Activated CD4-positive, alpha-beta T cell treated with anti-CD3 and anti-CD28 coated beads for 48 hours (primary cell): Measurements from ENCODE around the gene RSKR.
"Not testable (repeated sequence)": the region's sequence is repeated elsewhere in the genome, so short reads cannot be mapped to it uniquely, and the experiment has no call there.

Source experiments
- DNase-seq: peaks from one replicate; pipeline ENCODE4 v3.0.0-alpha.2; 2020

Gene RSKR

GRCh38 chr17:28613931-28614381, at the start of gene RSKR:
Gene RSKR, minus strand, starts transcription at chr17:28614185. Its CDS starts 24 bp downstream, at chr17:28614161.
- no peak for DNase-seq

- DNase-seq, result no peak
These were observed 49.7 kb upstream of the RSKR start for GRCh38 chr17:28663723-28664122.

GRCh38 chr17:28662527-28662829, 48.5 kb upstream of the RSKR start:
- no peak for DNase-seq

GRCh38 chr17:28661635-28662526, 47.9 kb upstream of the RSKR start, which contains the start of the genes SDF2 and SUPT6H:
Gene SDF2, minus strand, starts transcription at chr17:28661906. Its CDS starts 30 bp downstream, at chr17:28661876.
Gene SUPT6H, plus strand, starts transcription at chr17:28662205. Its CDS starts 11,197 bp downstream, at chr17:28673402.
- peak; percentile 98 for DNase-seq

- not testable (repeated sequence) for DNase-seq
These were observed 45.5 kb upstream of the RSKR start for GRCh38 chr17:28659497-28659881.

GRCh38 chr17:28658766-28659496, 44.9 kb upstream of the RSKR start:
- not testable (repeated sequence) for DNase-seq

- DNase-seq, result not testable (repeated sequence)
These were observed 44.4 kb upstream of the RSKR start for GRCh38 chr17:28658342-28658741.

GRCh38 chr17:28657756-28658155, 43.8 kb upstream of the RSKR start:
- DNase-seq, result no peak

- DNase-seq, result no peak
These were observed 41.2 kb upstream of the RSKR start for GRCh38 chr17:28655160-28655559.

- no peak for DNase-seq
These were observed 34.7 kb upstream of the RSKR start for GRCh38 chr17:28648698-28649097.

- DNase-seq, result no peak
These were observed 32.2 kb upstream of the RSKR start for GRCh38 chr17:28646039-28646754.

GRCh38 chr17:28645576-28645939, 31.6 kb upstream of the RSKR start:
- peak; percentile 16 for DNase-seq

- peak; percentile 97 for DNase-seq
These were observed 31.0 kb upstream of the RSKR start, which contains the start of gene BLTP2 for GRCh38 chr17:28644787-28645575. Gene BLTP2, minus strand, starts transcription at chr17:28645158. Its CDS starts 102 bp downstream, at chr17:28645056.

- DNase-seq, result peak; percentile 47
These were observed 30.2 kb upstream of the RSKR start for GRCh38 chr17:28643983-28644786.

- DNase-seq, result no peak
These were observed 27.6 kb upstream of the RSKR start for GRCh38 chr17:28641579-28641978.

GRCh38 chr17:28635506-28635905, 21.5 kb upstream of the RSKR start:
- no peak for DNase-seq

- DNase-seq, result no peak
These were observed 20.4 kb upstream of the RSKR start for GRCh38 chr17:28634206-28634865.

- no peak for DNase-seq
These were observed 12.8 kb upstream of the RSKR start for GRCh38 chr17:28626818-28627217.

- DNase-seq, result no peak
These were observed 10.2 kb upstream of the RSKR start for GRCh38 chr17:28624148-28624547.

GRCh38 chr17:28623696-28624095, 9.7 kb upstream of the RSKR start:
- no peak for DNase-seq

- DNase-seq, result no peak
These were observed 8.2 kb upstream of the RSKR start for GRCh38 chr17:28622186-28622585.
